Thyroid gland (tissue), 4 donors: ENCODE measurements around the gene PPIL1.

ENCODE experiments used
- CTCF ChIP-seq, 6 experiments: fragments of 200-600 bp in 3 of 6; fragments of 450-650 bp in 3 of 6; sonication (generic) in 3 of 6; IDR thresholded peaks; one replicate each; pipeline ENCODE4 v1.5.1; 2016 to 2019; ENCODE audit warnings: antibody characterized with exemption in 6 of 6, mild to moderate bottlenecking in 2 of 6, inconsistent platforms in 1 of 6, moderate library complexity in 1 of 6
- POLR2A ChIP-seq, 2 donors: fragments of 450-650 bp; IDR thresholded peaks; one replicate each; pipeline ENCODE4 v1.6.1; 2017; ENCODE audit warnings: antibody characterized with exemption in 2 of 2, mild to moderate bottlenecking in 2 of 2, moderate library complexity in 1 of 2

- TF ChIP-seq CTCF (IDR thresholded peaks at IDR 0.05): no peak
- no peak for TF ChIP-seq POLR2A (IDR thresholded peaks at IDR 0.05)
These were observed 19.7 kb upstream of the PPIL1 start for GRCh38 chr6:36893976-36894932.
